IMR-90 (cell line): Measurements from ENCODE around the gene RAD52. TPM values are rescaled to one million over a fixed set of nuclear protein-coding genes. Genes with fewer than 3 reads are reported as not detected.

Source experiments
- ATAC-seq: fragments of 200-7000 bp; cut with Tn5 transposase; 2 replicates; pipeline ENCODE4 v1.9.1; 2020; ENCODE audit warnings: low read depth, mild to moderate bottlenecking, moderate library complexity
- BruUV-seq: library from RNA; stranded (reverse); fragments of 400-500 nt; replicated peaks from 2 replicates; lab custom pipeline; 2021; lab: Mats Ljungman, UMichigan
- CTCF ChIA-PET: fragments of 300-600 bp; formaldehyde crosslinking; extraction: SDS; loops from one replicate; lab custom pipeline; 2021; ENCODE audit warnings: antibody characterized with exemption; lab: Yijun Ruan, JAX
- POLR2A ChIA-PET: fragments of 300-600 bp; sonication (Branson Sonifier 250); formaldehyde crosslinking; loops from one replicate; lab custom pipeline; 2022; ENCODE audit warnings: antibody characterized with exemption; ENCODE audit not compliant: unreplicated experiment; lab: Charles Lee
- DNase-seq: peaks from one replicate; pipeline ENCODE4 v3.0.0; 2013
- H2AFZ ChIP-seq: replicated peaks from 2 replicates; pipeline ENCODE3; 2013; ENCODE audit warnings: low read length, mild to moderate bottlenecking; ENCODE audit not compliant: poor library complexity
- H2AK5ac ChIP-seq: 2 replicates; pipeline ENCODE4 v1.6.1; 2013; ENCODE audit warnings: low read depth, low read length, inconsistent platforms
- H2AK9ac ChIP-seq: replicated peaks from 2 replicates; pipeline ENCODE3; 2013; ENCODE audit warnings: mild to moderate bottlenecking, low read depth, low read length, moderate library complexity; ENCODE audit not compliant: poor library complexity
- H2BK120ac ChIP-seq: 2 replicates; pipeline ENCODE4 v1.6.1; 2013; ENCODE audit warnings: low read depth, low read length, inconsistent platforms
- H2BK15ac ChIP-seq: 3 replicates; pipeline ENCODE4 v1.6.1; 2013; ENCODE audit warnings: low read depth, low read length, inconsistent platforms
- H2BK20ac ChIP-seq: 2 replicates; pipeline ENCODE4 v1.6.1; 2013; ENCODE audit warnings: low read depth, mild to moderate bottlenecking, inconsistent platforms, low read length, moderate library complexity
- H2BK5ac ChIP-seq: 2 replicates; pipeline ENCODE4 v1.6.1; 2013; ENCODE audit warnings: mild to moderate bottlenecking, low read depth, low read length, inconsistent platforms; ENCODE audit not compliant: poor library complexity, severe bottlenecking
- H3K14ac ChIP-seq: replicated peaks from 2 replicates; pipeline ENCODE4 v1.6.1; 2013; ENCODE audit warnings: low read depth, low read length, inconsistent platforms
- H3K18ac ChIP-seq: 2 replicates; pipeline ENCODE4 v1.6.1; 2013; ENCODE audit warnings: low read depth, low read length, control low read depth
- H3K23ac ChIP-seq: 2 replicates; pipeline ENCODE4 v1.6.1; 2013; ENCODE audit warnings: low read depth, low read length, inconsistent platforms
- H3K27ac ChIP-seq: 2 replicates; pipeline ENCODE4 v1.5.1; 2013; ENCODE audit warnings: mild to moderate bottlenecking, control low read depth, low read length; ENCODE audit not compliant: insufficient read depth
- H3K27me3 ChIP-seq: 2 replicates; pipeline ENCODE4 v1.6.1; 2013; ENCODE audit warnings: low read length; ENCODE audit not compliant: control insufficient read depth, insufficient read depth
- H3K36me3 ChIP-seq: 2 replicates; pipeline ENCODE4 v1.6.1; 2013; ENCODE audit warnings: low read length, mixed read lengths; ENCODE audit not compliant: control insufficient read depth, insufficient read depth
- H3K4ac ChIP-seq: 2 replicates; pipeline ENCODE4 v1.6.1; 2013; ENCODE audit warnings: low read depth, low read length, inconsistent platforms
- H3K4me1 ChIP-seq: 2 replicates; pipeline ENCODE4 v1.6.1; 2013; ENCODE audit warnings: low read length, mixed read lengths; ENCODE audit not compliant: control insufficient read depth, insufficient read depth
- H3K4me2 ChIP-seq: 2 replicates; pipeline ENCODE4 v1.6.1; 2013; ENCODE audit warnings: low read depth, mild to moderate bottlenecking, control low read depth, low read length, moderate library complexity
- H3K4me3 ChIP-seq: 2 replicates; pipeline ENCODE4 v1.5.1; 2013; ENCODE audit warnings: low read depth, mild to moderate bottlenecking, control low read depth, low read length, moderate library complexity; ENCODE audit not compliant: insufficient read depth
- H3K56ac ChIP-seq: 2 replicates; pipeline ENCODE4 v1.6.1; 2013; ENCODE audit warnings: low read length, inconsistent platforms; ENCODE audit not compliant: insufficient read depth; ENCODE audit errors: extremely low read depth
- H3K79me1 ChIP-seq, 2 experiments: 2 replicates each; pipeline ENCODE4 v1.6.1; 2013; ENCODE audit warnings: low read length in 2 of 2, inconsistent platforms in 1 of 2, low read depth in 1 of 2
- H3K9ac ChIP-seq: 2 replicates; pipeline ENCODE4 v1.6.1; 2013; ENCODE audit warnings: low read depth, low read length, control low read depth
- H3K9me1 ChIP-seq: 2 replicates; pipeline ENCODE4 v1.6.1; 2013; ENCODE audit warnings: low read length, inconsistent platforms; ENCODE audit not compliant: insufficient read depth
- H3K9me3 ChIP-seq: 2 replicates; pipeline ENCODE4 v1.6.1; 2013; ENCODE audit warnings: low read length; ENCODE audit not compliant: control insufficient read depth, insufficient read depth
- H4K20me1 ChIP-seq: 2 replicates; pipeline ENCODE4 v1.6.1; 2013; ENCODE audit warnings: low read length, inconsistent platforms; ENCODE audit not compliant: insufficient read depth
- H4K5ac ChIP-seq: 2 replicates; pipeline ENCODE4 v1.6.1; 2013; ENCODE audit warnings: mild to moderate bottlenecking, low read depth, low read length, control low read depth
- H4K8ac ChIP-seq, 2 experiments: 2 replicates each; pipeline ENCODE4 v1.6.1; 2013; ENCODE audit warnings: low read depth in 2 of 2, low read length in 2 of 2, control low read depth in 1 of 2, inconsistent platforms in 1 of 2
- H4K91ac ChIP-seq: 2 replicates; pipeline ENCODE4 v1.6.1; 2013; ENCODE audit warnings: low read depth, low read length, inconsistent platforms; ENCODE audit not compliant: insufficient read depth
- BHLHE40 ChIP-seq: fragments of 150-350 bp; IDR thresholded peaks from 2 replicates; pipeline ENCODE4 v1.6.1; 2016; ENCODE audit warnings: mild to moderate bottlenecking, low read depth, low read length
- CEBPB ChIP-seq: IDR thresholded peaks from 2 replicates; pipeline ENCODE4 v1.6.1; 2012; ENCODE audit warnings: low read depth, low read length, improper control_type of control experiment
- CHD1 ChIP-seq: IDR thresholded peaks from 2 replicates; pipeline ENCODE4 v1.6.1; 2012; ENCODE audit warnings: low read depth, low read length, improper control_type of control experiment
- FOS ChIP-seq: fragments of 150-350 bp; IDR thresholded peaks from 2 replicates; pipeline ENCODE4 v1.6.1; 2016; ENCODE audit warnings: low read depth, low read length
- MAFK ChIP-seq: IDR thresholded peaks from 2 replicates; pipeline ENCODE4 v1.6.1; 2012; ENCODE audit warnings: low read depth, low read length, improper control_type of control experiment
- MXI1 ChIP-seq: IDR thresholded peaks from 2 replicates; pipeline ENCODE4 v1.6.1; 2012; ENCODE audit warnings: low read depth, mild to moderate bottlenecking, low read length, moderate library complexity, borderline replicate concordance
- NFE2L2 ChIP-seq: fragments of 150-350 bp; IDR thresholded peaks from 2 replicates; pipeline ENCODE4 v1.6.1; 2016; ENCODE audit warnings: low read depth, mild to moderate bottlenecking, low read length
- POLR2A ChIP-seq: IDR thresholded peaks from 2 replicates; pipeline ENCODE4 v1.6.1; 2012; ENCODE audit warnings: mild to moderate bottlenecking, low read depth, low read length
- RAD21 ChIP-seq: IDR thresholded peaks from 2 replicates; pipeline ENCODE4 v1.6.1; 2012; ENCODE audit warnings: low read length, improper control_type of control experiment
- RCOR1 ChIP-seq: IDR thresholded peaks from 2 replicates; pipeline ENCODE4 v1.6.1; 2012; ENCODE audit warnings: mild to moderate bottlenecking, low read length, improper control_type of control experiment; ENCODE audit not compliant: insufficient replicate concordance
- RFX5 ChIP-seq: IDR thresholded peaks from 2 replicates; pipeline ENCODE4 v1.8.0; 2012; ENCODE audit warnings: low read depth, mild to moderate bottlenecking, low read length, moderate library complexity
- SMC3 ChIP-seq: fragments of 150-350 bp; IDR thresholded peaks from 2 replicates; pipeline ENCODE4 v1.6.1; 2016; ENCODE audit warnings: low read depth, mild to moderate bottlenecking, antibody characterized with exemption, low read length, moderate library complexity
- WGBS, 2 experiments: methylation state at CpG; one replicate each; pipeline versions ENCODE4 v1.1.5 to v1.1.7; 2013; ENCODE audit warnings: missing lambda C conversion rate in 2 of 2; ENCODE audit not compliant: insufficient read length in 1 of 2; ENCODE audit errors: extremely low coverage in 2 of 2; 5-methylcytosine and 5-hydroxymethylcytosine counted together
- dilution Hi-C: fragments of 300-500 bp; cut with HindIII; formaldehyde crosslinking; loops from one replicate; pipeline ENCODE4 v1.14.3; 2018; ENCODE audit warnings: low sequenced_read_pairs; ENCODE audit not compliant: unreplicated experiment
- in situ Hi-C: fragments of 300-500 bp; cut with MboI; formaldehyde crosslinking; loops from 3 replicates; pipeline ENCODE4 v1.14.3; 2019; ENCODE audit warnings: low sequenced_read_pairs, inconsistent platforms, mixed read lengths
- intact Hi-C: fragments of 100-400 bp; cut with micrococcal nuclease; formaldehyde crosslinking; loops from 2 replicates; pipeline ENCODE4 v1.10.0; 2022
- polyA plus RNA-seq, 3 experiments: library from polyadenylated mRNA; depleted of rRNA; stranded (reverse); fragments of >200 nt; gene quantifications; 2 replicates each; pipeline ENCODE4 v1.2.3, GENCODE V29; 2012; ENCODE audit warnings: low replicate concordance in 1 of 3
- total RNA-seq: library from RNA; depleted of rRNA; stranded (reverse); fragments of >200 nt; gene quantifications from 2 replicates; pipeline ENCODE4 v1.2.3, GENCODE V29; 2012
- TF ChIP-seq, protein P1 (sequence below): conservative IDR thresholded peaks from 2 replicates; pipeline ENCODE4 v1.5.1; 2012; ENCODE audit warnings: mild to moderate bottlenecking, low read depth, low read length, improper control_type of control experiment
- TF ChIP-seq, protein P2 (sequence below): fragments of 150-350 bp; IDR thresholded peaks from 2 replicates; pipeline ENCODE4 v1.6.1; 2017; ENCODE audit warnings: mild to moderate bottlenecking, antibody characterized with exemption, low read length, low read depth
- TF ChIP-seq, protein P3 (sequence below): fragments of 150-350 bp; IDR thresholded peaks from 2 replicates; pipeline ENCODE4 v1.6.1; 2016; ENCODE audit warnings: low read depth, mild to moderate bottlenecking, low read length, moderate library complexity, borderline replicate concordance

RAD52 gene
- total and polyA plus RNA-seq, 2 of the 4 experiments (the other 2 are of a cell fraction): 10.7 to 11.3 TPM

DNA sequence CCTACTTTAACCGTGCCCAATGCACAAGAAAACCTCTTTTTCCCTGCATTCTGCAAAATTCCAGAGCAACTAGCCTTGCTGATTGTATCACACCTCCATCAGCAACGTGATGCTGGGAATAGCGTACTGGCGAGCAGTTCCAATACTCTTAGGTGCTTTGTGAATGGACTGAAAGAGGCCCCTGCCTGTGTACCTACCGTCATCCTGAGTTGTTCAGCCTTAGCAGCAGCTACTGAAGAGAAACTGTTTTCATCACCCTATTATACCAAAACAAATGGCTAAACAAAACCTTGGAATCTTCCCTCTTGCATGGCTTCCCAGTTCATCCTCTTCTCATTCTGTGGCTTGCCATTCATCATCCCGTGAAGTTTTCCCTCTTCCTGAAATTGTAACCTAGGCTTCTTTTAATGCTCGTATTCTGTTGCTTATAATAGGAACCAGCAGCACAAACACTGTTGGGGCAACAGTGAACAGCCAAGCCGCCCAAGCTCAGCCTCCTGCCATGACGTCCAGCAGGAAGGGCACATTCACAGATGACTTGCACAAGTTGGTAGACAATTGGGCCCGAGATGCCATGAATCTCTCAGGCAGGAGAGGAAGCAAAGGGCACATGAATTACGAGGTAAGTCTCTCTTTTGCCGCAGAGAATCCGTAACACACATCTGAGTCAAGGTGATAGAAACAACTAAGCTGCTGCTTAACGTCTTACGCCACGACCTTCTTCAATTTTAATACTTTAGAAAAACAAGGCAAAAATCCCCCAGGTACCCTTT, 41.9 kb downstream of the RAD52 start:
- Histone ChIP-seq H3K14ac (no peak overlapping the region), H4K91ac (no peak overlapping the region), H3K56ac (no peak overlapping the region), H2BK15ac (no peak overlapping the region), H3K4me2 (no peak overlapping the region), H3K9me3 (no peaks in the 10 kb centered on the region), H3K27me3 (no peaks in the 10 kb centered on the region), H2BK20ac (no peak overlapping the region), H2BK120ac (no peak overlapping the region), H3K23ac (no peak overlapping the region), H3K4me1 (no peaks in the 10 kb centered on the region), H3K79me1 (peaks cover 4 to 33% of the 10 kb centered on the region in 2 experiments), H2AK5ac (no peak overlapping the region), H4K5ac (no peak overlapping the region), H2AK9ac (no peak overlapping the region), H3K27ac (no peak overlapping the region), H4K20me1 (no peaks in the 10 kb centered on the region), H3K4me3 (no peak overlapping the region), H2AFZ (no peak overlapping the region), H3K9ac (no peak overlapping the region), H4K8ac (no peak overlapping the region), H3K4ac (no peak overlapping the region), H3K36me3 (peaks cover 60% of the 10 kb centered on the region), H3K18ac (no peak overlapping the region), H3K9me1 (peaks cover 8% of the 10 kb centered on the region), H2BK5ac (no peak overlapping the region)
- intact Hi-C loops (no loop called here), in situ Hi-C loops (loop anchor here (25.0 kb wide), 1 partner anchor 680 kb away; the partner anchor contains the start of gene FBXL14), dilution Hi-C loops (no loop called here)
- WGBS, 2 experiments: 97% methylated on average over 6 of the region's 16 CpGs; no CpG with 5 or more reads in 1 of the 2 experiments
- BruUV-seq: no TSS peak
- no peak for ATAC-seq
- ChIA-PET POLR2A (no interaction called here), CTCF (no interaction called here)
- no peak for DNase-seq
- TF ChIP-seq, protein P1, sequence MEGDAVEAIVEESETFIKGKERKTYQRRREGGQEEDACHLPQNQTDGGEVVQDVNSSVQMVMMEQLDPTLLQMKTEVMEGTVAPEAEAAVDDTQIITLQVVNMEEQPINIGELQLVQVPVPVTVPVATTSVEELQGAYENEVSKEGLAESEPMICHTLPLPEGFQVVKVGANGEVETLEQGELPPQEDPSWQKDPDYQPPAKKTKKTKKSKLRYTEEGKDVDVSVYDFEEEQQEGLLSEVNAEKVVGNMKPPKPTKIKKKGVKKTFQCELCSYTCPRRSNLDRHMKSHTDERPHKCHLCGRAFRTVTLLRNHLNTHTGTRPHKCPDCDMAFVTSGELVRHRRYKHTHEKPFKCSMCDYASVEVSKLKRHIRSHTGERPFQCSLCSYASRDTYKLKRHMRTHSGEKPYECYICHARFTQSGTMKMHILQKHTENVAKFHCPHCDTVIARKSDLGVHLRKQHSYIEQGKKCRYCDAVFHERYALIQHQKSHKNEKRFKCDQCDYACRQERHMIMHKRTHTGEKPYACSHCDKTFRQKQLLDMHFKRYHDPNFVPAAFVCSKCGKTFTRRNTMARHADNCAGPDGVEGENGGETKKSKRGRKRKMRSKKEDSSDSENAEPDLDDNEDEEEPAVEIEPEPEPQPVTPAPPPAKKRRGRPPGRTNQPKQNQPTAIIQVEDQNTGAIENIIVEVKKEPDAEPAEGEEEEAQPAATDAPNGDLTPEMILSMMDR: no peak
- TF ChIP-seq SMC3 (no peak), RAD21 (no peak), CHD1 (no peak), MAFK (no peak), RCOR1 (no peak), RFX5 (no peak), FOS (no peak), BHLHE40 (no peak), MXI1 (no peak), NFE2L2 (no peak), CEBPB (no peak), POLR2A (no peak)
- TF ChIP-seq, protein P2, sequence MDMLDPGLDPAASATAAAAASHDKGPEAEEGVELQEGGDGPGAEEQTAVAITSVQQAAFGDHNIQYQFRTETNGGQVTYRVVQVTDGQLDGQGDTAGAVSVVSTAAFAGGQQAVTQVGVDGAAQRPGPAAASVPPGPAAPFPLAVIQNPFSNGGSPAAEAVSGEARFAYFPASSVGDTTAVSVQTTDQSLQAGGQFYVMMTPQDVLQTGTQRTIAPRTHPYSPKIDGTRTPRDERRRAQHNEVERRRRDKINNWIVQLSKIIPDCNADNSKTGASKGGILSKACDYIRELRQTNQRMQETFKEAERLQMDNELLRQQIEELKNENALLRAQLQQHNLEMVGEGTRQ: no peak
- TF ChIP-seq, protein P3, sequence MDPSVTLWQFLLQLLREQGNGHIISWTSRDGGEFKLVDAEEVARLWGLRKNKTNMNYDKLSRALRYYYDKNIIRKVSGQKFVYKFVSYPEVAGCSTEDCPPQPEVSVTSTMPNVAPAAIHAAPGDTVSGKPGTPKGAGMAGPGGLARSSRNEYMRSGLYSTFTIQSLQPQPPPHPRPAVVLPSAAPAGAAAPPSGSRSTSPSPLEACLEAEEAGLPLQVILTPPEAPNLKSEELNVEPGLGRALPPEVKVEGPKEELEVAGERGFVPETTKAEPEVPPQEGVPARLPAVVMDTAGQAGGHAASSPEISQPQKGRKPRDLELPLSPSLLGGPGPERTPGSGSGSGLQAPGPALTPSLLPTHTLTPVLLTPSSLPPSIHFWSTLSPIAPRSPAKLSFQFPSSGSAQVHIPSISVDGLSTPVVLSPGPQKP: no peak
